Pons (tissue), 1 donor: ENCODE data around the gene MYO19.
"Not testable (repeated sequence)": the region's sequence is repeated elsewhere in the genome, so short reads cannot be mapped to it uniquely, and the experiment has no call there.

Experiments used
- DNase-seq: peaks from one replicate; pipeline ENCODE4 v3.0.0-alpha.2; 2016; ENCODE audit warnings: low spot score

Gene MYO19

DNA sequence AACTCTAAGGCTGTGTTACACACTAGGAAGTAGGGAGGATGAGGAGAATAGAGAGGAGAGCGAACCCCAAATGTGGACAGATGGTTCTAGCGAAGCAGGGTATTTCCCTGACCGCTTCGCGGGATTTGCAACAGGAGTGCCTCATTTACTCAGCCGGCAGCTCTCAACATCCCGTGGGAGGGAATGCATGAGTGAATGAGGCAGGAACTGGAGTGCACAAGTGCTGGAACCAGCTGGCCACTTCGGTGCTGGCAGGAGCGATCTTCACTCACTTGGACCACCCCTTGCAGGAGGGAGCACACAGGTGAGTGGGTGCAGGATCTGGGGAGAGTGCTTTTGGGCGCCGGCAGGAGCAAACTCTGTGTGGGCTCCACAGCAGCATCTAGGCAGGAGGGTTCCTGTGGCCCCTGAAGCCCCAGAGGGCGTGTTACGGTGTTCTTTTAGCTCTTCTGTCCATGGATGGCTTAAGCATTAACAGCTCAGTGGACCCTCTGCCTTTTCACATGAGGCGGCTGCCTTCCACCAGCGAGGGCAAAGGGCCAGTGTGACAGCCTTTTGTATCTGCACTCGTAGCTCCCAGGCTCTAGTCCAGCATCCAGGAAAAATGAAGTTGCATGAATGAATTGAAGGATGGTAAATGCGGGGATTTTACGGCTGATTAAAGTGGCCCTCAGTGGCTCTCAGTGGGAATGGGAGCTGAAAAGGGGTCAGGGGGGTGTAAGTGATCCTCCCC, 65.6 kb downstream of the MYO19 start:
- DNase-seq = no peak

DNA sequence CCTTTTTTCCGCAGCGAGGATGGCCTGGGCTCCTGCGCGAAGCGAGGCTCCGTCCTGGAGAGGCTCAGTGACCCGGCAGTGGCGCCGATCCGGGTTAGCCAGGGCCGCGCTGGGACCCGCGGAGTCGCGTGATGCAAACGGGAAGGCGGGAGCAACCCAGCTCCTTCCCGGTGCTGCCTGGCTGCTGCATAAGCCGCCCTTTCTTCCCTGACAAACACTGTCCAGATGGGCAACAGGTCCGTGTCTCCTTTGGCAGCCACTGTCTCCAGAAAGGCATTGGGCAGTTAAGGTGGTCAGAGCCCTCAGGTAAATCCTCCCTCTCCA, 69.9 kb downstream of the MYO19 start:
- no peak for DNase-seq

DNA sequence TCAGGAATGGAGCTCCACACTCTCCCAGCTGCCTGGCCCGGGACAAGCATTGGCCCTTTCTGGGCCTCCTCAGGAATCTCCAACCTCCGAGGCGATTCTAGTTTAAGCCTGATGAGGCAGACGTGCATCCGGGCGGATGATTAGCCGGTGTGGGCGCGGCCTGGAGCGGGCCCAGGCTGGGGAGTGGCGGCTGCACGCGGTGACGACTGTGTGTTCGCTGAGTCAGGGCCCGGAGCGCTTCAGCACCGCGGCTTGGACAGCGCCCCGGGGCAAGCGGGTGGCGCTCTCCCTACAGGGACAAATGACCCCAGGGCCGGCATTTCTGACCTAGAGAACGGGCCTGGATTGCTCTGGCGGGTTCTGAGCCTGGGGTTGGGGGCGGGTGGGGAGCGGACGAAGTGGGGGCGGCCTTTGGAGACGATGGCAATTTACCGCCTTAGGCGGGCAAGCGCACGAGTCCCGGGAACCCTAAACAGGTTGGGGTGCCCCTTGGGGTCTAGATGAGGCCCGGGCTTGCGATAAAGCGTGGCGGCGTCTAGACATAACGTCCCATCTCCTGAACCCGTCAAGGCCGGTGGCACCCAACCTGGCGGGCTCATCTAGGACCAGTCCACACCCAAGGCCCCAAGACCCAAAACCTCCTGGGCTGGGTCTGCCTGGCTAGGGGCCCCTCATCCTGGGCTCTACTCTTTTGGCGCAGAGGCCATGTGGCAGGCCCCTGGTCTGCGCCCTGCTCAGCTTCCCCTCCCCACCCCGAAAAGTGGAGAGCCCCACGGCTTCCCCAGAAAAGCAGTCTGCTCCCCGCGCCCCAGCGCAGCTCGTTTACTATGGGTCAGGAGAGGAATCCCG, 70.5 kb downstream of the MYO19 start:
- no peak for DNase-seq

- DNase-seq = no peak
Measured at GRCh38 chr17:36461330-36462110, 73.1 kb downstream of the MYO19 start.

DNA sequence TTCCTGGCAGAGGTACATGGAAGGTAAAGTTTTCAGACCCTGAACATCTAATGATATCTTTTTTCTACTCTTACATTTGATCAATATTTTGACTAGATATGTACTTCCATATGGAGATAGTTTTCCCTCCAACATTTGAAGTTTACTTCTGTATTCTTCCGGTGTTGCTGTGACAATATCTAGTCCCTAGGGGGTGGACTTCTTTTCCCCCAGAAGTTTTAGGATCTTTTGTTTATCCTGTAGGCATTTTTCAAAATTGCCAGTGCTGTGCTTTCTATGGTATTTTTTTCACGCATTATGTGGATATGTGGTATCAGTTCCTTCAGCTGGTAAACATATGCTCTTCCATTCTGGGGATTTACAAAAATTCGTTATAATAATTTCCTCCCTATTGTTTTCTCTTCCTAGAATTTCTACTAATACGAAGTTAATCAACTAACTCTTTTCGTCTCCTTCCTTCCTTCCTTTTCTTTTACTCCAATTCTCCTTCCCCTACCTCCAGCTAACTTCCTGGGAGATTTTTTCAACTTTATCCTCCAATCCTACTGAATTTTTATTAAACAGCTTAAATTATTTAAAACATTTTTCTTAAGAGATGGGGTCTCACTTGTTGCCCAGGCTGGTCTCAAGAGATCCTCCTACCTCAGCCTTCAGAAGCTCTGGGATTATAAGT, 74.3 kb downstream of the MYO19 start:
- DNase-seq = no peak

- DNase-seq = no peak
Measured at GRCh38 chr17:36459601-36460000, 75.1 kb downstream of the MYO19 start.

- DNase-seq = no peak
Measured at GRCh38 chr17:36459045-36459444, 75.6 kb downstream of the MYO19 start.

DNA sequence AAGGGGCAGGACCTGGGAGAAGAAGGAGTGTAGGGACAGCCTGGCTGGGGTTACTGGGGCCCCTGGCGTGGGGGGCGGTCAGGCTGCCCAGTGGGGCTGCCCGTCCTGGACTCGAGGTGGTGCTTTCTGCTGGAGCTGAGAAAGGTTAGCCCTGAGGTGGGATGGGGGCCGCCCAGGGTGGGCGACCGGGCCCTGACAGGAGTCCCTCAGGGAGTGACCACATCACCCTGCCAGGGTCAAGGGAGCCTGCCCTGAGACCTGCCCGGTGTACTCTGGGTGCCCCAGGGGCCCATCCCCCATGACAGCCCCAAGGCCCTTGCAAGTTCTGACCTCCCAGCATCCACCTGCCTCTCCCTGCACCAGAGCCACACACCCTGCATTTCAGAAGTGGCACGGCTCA, 77.0 kb downstream of the MYO19 start:
- not testable (repeated sequence) for DNase-seq

GRCh38 chr17:36452888-36453287, 81.8 kb downstream of the MYO19 start:
- not testable (repeated sequence) for DNase-seq

- DNase-seq = not testable (repeated sequence)
Measured at GRCh38 chr17:36449997-36450396, 84.7 kb downstream of the MYO19 start.
